ENCODE measurements around the gene SMAD4.
"Not testable (repeated sequence)": the region's sequence is repeated elsewhere in the genome, so short reads cannot be mapped to it uniquely, and the experiment has no call there.

Gene SMAD4

DNA sequence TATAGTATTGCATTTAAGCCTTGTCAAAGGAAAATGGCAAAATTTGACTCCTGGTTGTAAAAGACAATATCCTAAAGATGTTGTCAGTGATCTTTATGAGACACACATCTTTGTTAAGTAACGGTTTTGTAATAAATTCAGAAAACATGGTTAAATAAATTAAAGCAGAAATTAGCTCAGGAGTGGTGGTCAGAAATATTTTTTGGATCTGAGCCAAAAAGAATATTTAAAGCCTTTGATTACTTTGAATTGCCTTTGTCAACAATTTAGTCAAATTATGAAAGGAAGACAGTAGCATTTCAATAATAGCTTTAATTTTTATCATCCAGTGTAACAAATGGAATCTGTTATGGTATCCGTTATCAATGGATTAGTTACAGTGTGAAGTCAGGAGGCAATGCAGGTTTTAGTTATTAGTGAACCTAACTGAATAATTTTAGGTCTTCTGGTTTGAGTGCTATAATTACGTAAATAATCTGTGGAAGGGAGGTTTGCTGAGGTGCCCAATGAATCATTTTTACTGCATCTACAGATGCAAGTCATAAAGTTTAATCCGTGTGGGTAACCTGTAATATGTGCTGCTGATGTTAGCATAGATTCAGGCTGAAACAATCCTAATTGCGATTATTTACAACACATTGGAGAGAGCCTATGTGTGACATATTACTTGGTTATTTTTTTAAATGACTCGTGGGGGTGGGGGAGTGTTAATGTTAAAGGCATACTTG, 42.7 kb downstream of the SMAD4 start:
- DNase-seq, result no peak

DNA sequence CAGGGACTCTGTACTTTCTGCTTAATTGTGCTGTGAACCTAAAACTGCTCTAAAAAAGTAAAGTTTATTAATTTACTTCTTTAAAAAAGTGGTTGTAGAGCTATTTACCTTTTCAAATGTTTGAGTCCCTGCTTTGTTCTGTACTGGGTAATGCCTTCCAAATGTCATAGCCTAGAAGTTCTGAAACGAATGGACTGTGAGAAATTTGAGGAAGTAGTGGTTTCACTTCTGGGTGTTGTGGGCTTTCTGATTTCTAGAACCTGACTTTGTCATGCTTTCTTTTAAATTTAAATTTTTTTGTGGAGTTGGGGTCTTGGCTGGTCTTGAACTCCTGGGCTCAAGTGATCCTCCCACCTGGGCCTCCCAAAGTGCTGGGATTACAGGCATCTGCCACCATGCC, 44.6 kb downstream of the SMAD4 start:
- DNase-seq, result peak; percentile 78

DNA sequence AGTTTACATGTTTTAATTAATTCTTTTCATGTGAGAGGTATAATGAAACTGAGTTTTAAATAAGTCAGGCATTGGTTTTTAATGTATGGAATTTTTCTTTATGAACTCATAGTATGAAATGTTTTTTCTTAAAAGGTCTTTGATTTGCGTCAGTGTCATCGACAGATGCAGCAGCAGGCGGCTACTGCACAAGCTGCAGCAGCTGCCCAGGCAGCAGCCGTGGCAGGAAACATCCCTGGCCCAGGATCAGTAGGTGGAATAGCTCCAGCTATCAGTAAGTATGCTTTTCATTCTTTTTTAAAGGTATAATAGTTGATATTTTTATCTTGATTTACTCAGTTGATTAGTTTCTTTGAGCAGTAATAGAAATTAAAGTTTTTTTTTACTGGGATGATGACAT, 46.5 kb downstream of the SMAD4 start:
- no peak for DNase-seq

DNA sequence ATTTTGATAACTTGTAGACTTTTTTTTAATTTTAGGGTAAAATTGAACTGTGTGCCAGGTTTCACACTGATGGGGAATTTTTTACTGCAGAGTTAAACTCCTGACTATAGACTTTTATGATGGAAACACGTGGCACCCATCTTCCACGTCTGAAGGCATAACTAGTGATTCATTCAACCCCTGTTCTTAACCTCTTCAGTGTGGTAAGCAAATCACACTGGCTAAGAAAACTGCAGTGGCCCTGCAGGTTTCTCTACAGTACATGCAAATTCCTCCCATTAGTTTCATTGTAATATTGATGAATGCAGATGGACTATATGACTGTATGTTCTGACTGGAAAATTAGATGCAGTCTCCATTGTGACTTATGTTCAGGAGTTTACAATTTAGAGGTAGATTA, 47.2 kb downstream of the SMAD4 start:
- no peak for DNase-seq

DNA sequence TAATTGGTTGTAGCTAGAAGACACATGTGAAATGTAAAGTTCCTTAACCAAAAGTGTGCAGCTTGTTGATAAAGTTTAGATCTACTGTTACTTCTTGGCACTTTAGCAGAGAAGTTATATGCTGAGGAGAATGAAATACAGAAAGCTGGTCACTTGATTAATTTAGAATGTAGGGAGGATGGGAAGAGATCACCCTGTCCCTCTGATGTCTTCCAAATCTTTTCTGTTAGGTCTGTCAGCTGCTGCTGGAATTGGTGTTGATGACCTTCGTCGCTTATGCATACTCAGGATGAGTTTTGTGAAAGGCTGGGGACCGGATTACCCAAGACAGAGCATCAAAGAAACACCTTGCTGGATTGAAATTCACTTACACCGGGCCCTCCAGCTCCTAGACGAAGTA, 48.0 kb downstream of the SMAD4 start:
- no peak for DNase-seq

DNA sequence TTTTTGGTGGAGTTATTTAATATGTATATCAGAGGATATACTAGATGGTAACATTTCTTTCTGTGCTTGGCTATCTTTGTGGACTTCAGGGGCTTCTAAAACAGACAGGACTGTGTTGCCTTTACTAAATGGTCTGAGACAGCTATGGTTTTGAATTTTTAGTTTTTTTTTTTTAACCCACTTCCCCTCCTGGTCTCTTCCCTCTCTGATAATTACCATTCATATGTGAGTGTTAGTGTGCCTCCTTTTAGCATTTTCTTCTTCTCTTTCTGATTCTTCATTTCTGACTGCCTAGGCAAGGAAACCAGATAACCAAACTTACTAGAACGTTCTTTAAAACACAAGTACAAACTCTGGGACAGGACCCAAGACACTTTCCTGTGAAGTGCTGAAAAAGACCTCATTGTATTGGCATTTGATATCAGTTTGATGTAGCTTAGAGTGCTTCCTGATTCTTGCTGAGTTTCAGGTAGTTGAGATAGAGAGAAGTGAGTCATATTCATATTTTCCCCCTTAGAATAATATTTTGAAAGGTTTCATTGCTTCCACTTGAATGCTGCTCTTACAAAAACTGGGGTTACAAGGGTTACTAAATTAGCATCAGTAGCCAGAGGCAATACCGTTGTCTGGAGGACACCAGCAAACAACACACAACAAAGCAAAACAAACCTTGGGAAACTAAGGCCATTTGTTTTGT, 52.7 kb downstream of the SMAD4 start:
- no peak for DNase-seq

DNA sequence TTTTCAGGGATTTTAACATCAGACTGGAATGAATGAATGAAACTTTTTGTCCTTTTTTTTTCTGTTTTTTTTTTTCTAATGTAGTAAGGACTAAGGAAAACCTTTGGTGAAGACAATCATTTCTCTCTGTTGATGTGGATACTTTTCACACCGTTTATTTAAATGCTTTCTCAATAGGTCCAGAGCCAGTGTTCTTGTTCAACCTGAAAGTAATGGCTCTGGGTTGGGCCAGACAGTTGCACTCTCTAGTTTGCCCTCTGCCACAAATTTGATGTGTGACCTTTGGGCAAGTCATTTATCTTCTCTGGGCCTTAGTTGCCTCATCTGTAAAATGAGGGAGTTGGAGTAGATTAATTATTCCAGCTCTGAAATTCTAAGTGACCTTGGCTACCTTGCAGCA, 53.4 kb downstream of the SMAD4 start:
- DNase-seq, result no peak

DNA sequence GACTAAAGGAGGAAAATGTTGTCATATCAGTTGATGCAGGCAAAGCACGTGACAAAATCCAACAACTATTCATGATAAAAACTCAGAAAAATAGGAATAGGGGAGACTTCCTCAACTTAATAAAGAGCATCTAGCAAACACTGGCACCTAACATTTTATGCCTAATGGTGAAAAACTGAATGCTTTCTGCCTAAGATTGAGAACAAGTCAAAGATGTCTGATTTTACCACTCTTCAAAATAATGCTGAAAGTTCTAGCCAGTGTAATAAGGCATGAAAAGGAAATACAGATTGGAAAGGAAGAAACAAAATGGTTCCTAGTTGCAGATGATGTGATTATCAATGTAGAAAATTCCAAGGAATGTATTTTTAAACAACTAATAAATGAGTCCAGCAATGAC, 58.4 kb downstream of the SMAD4 start:
- DNase-seq, result no peak

DNA sequence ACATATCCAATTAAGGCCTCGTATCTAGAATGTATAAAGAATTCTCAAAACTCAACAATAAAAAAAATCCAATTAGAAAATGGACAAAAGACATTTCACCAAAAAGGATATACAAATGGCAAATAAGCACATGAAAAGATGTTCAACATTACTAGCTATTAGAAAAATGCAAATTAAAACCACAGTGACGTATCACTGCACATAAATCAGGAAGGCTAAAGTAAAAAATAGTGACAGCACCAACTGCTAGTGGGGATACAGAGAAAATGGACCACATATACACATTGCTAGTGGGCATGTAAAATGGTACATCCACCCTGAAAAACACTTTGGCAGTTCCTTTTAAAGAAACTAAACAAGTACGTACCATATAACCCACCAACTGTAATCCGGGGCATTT, 59.7 kb downstream of the SMAD4 start:
- DNase-seq, result no peak

DNA sequence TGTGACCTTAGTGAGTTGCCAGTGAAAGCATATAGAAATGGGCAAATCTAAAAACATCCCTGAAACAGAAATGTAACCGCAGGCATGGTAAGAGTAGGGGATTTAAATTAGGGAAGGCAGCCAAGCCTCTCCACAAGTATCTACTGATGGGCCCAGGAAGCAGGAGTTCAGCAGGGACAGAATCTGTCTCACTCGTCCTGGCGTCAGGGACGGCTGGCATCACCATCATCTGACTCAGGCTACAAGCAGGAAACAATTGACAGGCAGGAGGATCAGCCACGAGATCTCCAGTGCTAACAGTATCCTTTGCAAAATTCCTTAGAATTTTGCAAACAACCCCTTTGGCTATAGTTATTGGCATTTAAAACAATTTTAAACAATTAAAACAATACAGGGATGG, 61.3 kb downstream of the SMAD4 start:
- no peak for DNase-seq

DNA sequence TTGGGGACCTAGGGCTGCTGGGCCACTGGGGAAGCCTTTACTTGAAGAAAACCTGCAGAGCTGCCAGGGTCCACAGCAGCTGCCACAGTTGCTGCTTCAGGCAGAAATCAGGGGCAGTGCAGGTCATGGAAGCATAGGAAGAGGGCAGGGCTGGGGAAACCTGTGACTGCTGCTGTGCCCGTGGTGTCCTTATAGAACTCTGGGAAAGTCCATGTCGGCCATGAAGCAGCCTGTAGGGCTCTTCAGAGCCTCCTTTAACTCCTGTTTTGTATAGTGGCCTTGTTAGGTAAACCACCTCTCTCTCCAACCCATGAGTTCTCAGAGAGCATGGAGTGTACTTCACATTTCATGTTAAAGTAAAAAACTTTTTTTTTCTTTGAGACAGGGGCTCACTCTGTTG, 62.1 kb downstream of the SMAD4 start:
- DNase-seq, result no peak

DNA sequence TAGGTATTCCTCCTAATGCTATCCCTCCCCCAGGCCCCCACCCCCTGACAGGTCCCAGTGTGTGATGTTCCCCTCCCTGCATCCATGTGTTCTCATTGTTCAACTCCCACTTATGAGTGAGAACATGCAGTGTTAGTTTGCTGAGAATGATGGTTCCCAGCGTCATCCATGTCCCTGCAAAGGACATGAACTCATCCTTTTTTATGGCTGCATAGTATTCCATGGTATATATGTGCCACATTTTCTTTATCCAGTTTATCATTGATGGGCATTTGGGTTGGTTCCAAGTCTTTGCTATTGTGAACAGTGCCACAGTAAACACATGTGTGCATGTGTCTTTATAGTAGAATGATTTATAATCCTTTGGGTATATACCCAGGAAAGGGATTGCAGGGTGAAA, 63.0 kb downstream of the SMAD4 start:
- not testable (repeated sequence) for DNase-seq

DNA sequence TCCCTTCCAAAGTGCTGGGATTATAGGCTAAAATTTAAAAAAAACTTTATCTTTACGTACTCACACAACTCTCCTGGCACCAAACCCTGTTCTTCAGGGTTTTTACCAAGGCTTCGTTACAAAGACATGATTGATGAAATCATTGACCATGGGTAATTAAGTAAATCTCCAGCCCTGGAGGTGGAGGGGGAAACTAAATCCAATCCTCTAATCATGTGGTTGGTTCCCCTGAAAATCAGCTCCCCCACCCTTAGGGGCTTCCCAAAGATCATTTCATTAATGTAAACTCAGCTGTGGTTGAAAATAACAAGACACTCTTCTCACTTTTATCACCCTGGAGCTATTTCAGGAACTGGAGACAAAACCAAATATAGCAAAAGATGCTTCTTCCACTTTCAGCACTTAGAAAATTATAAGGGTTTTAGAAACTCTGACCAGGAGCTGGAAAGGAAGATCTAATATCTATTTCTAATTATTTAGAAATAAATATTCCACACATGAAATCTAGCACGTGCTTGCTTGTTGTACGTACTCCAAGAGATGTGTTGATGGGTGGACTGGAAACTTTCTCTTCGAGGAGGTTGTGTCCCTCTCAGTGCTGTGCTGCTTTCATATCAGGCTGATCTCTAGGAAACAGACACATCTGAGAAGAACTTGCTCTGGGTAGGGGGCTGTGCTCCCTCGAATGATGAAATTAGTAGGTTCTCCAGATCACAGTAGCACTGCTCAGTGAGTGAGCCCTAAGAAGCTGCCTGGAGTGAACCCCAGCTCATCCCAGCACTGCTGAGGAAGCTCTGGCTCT, 67.2 kb downstream of the SMAD4 start:
- peak; percentile 29 for DNase-seq

DNA sequence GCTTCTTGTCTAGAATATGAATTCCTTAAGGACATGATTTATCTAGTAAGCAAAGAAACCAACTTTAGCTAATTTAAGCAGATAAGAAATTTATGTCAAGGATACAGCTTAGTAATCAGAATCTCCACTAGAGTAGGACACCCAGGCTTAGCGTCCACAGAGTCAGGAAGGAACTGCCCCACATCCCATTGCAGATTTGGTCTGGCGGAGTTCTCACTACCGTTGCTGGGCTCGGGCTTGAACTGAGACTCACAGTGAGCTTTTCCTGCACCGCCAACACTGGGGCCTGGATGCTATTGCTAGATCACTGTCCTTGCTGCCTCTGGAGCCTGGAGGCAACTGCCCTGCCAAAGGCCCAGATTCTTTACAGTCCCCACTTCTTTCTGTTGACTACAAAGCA, 68.1 kb downstream of the SMAD4 start:
- DNase-seq, result no peak

DNA sequence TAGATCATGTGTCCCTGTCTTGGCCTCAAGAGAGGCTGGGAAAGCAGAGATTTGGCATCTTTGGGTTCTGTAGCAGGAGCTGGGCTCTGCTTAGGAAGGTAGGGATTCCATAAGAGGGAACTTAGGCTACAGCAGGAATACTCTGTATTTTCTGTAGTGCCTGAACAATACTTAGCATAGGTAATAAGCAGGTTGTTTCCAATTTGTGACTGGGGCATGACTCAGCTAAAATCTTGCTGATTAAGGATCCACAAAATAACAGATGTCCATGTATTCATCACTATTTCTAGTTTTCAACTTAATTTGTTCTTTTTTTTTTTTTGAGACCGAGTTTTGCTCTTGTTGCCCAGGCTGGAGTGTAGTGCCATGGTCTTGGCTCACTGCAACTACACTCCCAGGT, 68.5 kb downstream of the SMAD4 start:
- no peak for DNase-seq

DNA sequence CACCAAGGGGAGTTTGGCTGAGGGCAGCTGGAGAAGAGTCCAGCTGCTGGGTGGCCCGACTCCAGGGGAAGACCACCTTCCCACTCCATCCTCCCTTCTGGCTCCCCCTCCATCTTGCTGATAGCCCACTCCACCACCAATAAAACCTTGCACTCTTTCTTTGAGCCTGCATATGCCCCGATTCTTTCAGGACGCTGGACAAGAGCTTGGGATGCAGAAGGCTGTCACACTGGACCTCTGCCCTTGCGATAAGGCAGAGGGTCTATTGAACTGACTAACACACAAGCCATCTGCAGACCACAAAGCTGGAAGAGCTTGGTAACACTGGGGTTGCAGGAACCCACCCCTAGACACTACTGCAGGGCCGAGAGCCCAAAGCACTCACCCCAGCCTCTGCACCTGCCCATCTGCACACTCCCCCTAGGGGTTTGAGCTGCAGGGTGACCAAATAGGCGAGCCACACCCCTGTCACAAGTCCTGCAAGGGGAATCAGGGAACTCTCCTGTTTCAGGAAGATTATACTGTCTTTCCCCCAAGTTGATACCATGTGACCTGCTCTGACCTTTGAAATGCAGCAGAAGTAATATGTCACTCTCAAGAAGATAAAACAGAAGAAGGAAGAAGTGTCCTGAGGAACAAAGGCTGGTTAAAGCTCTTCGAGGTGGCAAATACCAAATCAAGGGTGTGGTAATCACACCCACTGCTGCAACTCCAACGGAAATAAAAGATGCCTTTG, 70.5 kb downstream of the SMAD4 start:
- DNase-seq, result peak; percentile 69

DNA sequence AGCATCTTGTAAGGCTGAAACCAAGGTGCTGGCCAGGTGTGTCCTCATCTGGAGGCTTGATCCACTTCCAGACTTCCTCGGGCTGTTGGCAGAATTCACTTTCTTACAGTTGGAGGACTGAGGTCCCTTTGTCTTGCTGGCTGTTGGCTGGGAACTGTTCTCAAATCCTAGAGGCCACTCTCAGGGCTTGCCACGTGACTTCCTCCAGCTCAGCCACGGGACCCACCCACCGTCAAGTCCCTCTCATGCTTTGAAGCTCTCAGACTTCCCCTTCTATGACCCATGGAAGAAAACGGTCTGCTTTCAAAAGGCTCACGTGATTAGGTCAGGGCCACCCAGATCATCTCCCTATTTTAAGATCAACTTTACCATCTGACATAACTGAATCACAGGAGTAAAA, 77.1 kb downstream of the SMAD4 start:
- DNase-seq, result peak; percentile 82

DNA sequence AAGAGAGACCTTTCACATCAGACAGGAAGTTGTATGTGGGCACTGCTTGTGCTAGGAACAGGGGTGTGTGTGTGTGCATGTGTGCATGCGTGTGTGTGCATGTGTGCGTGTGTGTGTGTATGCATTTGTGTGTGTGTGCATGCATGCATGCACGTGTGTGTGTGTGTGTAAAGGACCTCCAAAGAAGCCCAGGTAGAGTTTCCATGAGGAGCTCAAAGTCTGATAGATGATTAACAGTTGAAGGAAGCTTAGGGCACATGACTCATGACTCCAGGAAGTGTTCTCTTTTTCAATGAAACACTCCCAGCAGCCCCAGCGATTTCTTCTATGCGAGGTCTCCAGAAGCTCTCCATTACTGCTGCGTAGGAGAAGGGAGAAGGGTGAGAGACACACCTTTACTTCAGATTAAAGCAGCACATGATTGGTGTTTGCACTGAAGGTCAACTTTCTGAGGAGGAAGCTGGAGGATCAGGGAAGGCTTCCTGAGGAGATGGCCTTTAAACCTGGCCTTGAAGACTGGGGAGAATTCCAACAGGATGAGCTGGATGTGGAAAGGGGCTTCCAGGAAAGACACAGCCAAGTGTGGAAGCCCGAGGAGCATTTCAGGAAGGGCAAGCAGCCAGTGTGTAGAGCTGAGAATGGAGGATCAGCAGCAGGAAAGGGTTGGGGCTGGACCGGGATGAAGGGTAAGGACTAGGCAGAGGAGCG, 77.7 kb downstream of the SMAD4 start:
- DNase-seq, result peak; percentile 38

DNA sequence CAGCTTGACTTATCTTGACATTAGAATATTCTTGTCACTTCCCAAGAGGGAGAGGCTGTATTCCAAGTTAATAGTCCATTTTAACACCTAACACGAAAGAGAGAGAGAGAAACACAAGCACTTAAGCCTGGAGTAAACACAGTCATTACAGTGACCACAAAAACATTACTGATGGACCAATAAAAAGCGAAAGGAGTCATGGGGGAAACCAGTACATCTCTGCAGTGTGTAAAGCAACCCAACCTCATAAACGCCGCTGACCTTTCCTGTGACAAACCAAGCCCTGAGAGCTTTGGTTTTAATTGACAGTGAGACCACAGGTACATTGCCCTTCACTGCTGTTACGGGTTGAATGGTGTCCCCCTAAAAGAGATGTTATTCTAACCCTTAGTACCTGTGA, 78.3 kb downstream of the SMAD4 start:
- DNase-seq, result no peak

DNA sequence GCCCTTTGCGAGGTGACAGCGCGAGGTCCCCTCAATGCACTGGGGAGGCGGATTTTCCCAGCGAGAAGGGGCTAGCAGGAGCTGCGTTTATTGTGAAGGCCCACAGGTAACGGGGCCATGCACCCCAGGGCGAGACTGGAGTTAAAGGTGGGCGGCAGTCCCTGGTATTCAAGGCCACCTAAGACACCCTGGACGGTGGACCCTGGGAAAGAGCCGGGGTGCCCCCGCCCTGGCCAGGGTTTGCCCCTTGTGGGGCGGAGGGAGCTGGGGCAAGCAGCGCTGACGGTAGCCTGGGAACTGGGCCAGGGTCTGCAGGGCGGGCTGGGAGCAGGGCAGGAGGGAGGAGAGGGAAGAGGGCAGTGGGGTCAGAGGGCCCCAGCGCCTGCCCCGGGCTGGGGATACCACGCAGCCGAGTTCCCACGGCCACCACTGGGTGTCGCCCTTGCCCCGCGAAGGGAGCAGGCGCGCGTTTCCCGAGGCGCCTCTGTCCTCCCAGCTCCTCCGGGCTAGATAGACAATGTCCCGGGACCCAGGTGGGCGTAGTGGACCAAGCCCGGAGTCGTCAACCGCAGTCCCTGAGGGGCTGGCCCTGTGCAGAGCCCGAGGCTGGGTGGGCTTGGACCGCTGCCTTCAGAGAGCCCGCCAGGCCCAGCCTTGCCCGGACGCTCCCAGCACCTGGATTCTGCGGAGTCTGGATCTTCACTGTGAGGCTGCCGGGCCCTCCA, 80.2 kb downstream of the SMAD4 start:
- no peak for DNase-seq

DNA sequence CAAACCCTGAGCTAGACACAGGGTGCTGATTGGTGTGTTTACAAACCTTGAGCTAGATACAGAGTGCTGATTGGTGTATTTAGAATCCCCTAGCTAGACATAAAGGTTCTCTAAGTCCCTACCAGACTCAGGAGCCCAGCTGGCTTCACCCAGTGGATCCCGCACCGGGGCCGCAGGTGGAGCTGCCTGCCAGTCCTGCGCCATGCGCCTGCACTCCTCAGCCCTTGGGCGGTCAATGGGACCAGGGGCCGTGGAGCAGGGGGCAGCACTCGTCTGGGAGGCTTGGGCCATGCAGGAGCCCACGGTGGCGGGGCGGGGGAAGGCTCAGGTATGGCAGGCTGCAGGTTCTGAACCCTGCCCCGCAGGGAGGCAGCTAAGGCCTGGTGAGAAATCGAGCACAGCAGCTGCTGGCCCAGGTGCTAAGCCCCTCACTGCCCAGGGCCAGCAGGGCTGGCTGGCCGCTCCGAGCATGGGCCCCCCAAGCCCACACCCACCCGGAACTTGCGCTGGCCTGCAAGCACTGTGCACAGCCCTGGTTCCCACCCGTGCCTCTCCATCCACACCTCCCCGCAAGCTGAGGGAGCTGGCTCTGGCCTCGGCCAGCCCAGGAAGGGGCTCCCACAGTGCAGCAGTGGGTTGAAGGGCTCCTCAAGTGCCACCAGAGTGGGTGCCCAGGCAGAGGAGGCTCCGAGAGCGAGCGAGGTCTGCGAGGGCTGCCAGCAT, 81.8 kb downstream of the SMAD4 start:
- not testable (repeated sequence) for DNase-seq
